Posterior cingulate gyrus (tissue), 11 donors: ENCODE data around the gene BRSK2.
"Not testable (repeated sequence)": the region's sequence is repeated elsewhere in the genome, so short reads cannot be mapped to it uniquely, and the experiment has no call there.

Experiments
- DNase-seq, 10 donors: peaks; one replicate each; pipeline versions ENCODE4 v3.0.0 to v3.0.0-alpha.2; 2020 to 2021; ENCODE audit warnings: mixed read lengths in 3 of 10
- intact Hi-C: fragments of 100-400 bp; cut with DNase I; formaldehyde crosslinking; loops from one replicate; pipeline ENCODE4 v1.15.1; 2023

The BRSK2 gene

GRCh38 chr11:1389932-1390568, at the start of gene BRSK2:
Gene BRSK2, plus strand, starts transcription at chr11:1389934. Its CDS starts 351 bp downstream, at chr11:1390285.
- DNase-seq = peak in 4 of 10 donors; percentile 8 to 64 (median 38)
- intact Hi-C loops = loop anchor here (2.0 to 5.0 kb wide), 2 partner anchors 53 to 83 kb away; partner anchors contain the start of gene TOLLIP

- intact Hi-C loops = no loop called here
- no peak for DNase-seq
These were observed 49.6 kb upstream of the BRSK2 start for GRCh38 chr11:1340111-1340510.

- DNase-seq, intact Hi-C loops: not testable (repeated sequence)
These were observed 48.5 kb upstream of the BRSK2 start for GRCh38 chr11:1341226-1341625.

GRCh38 chr11:1341928-1342524, 47.7 kb upstream of the BRSK2 start:
- peak in 3 of 10 donors; percentile 34 to 78 (median 67) for DNase-seq

GRCh38 chr11:1342946-1343345, 46.8 kb upstream of the BRSK2 start:
- intact Hi-C loops = no loop called here
- DNase-seq = peak in 1 of 10 donors; percentile 54

More at GRCh38 chr11:1341928-1342524, 47.7 kb upstream of the BRSK2 start:
- intact Hi-C loops = no loop called here

GRCh38 chr11:1343391-1344055, 46.2 kb upstream of the BRSK2 start:
- intact Hi-C loops = no loop called here
- peak in 2 of 10 donors; percentile 31 to 64 for DNase-seq

- DNase-seq = peak in 2 of 10 donors; percentile 41 to 77
- intact Hi-C loops = no loop called here
These were observed 45.6 kb upstream of the BRSK2 start for GRCh38 chr11:1344056-1344635.

- DNase-seq = peak in 2 of 10 donors; percentile 39 to 77
- intact Hi-C loops = no loop called here
These were observed 43.8 kb upstream of the BRSK2 start for GRCh38 chr11:1345737-1346513.

- intact Hi-C loops = no loop called here
- peak in 2 of 10 donors; percentile 35 to 73 for DNase-seq
These were observed 42.9 kb upstream of the BRSK2 start for GRCh38 chr11:1346669-1347390.

GRCh38 chr11:1347411-1347999, 42.2 kb upstream of the BRSK2 start:
- intact Hi-C loops = not testable (repeated sequence)
- peak in 2 of 10 donors; percentile 22 to 68 for DNase-seq

GRCh38 chr11:1348146-1348795, 41.5 kb upstream of the BRSK2 start:
- peak in 2 of 10 donors; percentile 35 to 50 for DNase-seq

GRCh38 chr11:1348796-1349326, 40.9 kb upstream of the BRSK2 start:
- intact Hi-C loops = no loop called here

More at GRCh38 chr11:1348146-1348795, 41.5 kb upstream of the BRSK2 start:
- intact Hi-C loops = no loop called here

GRCh38 chr11:1349327-1350041, 40.2 kb upstream of the BRSK2 start:
- intact Hi-C loops = no loop called here
- DNase-seq = peak in 2 of 10 donors; percentile 47 to 65

More at GRCh38 chr11:1348796-1349326, 40.9 kb upstream of the BRSK2 start:
- DNase-seq = peak in 1 of 10 donors; percentile 55

GRCh38 chr11:1350086-1350725, 39.5 kb upstream of the BRSK2 start:
- peak in 2 of 10 donors; percentile 44 to 84 for DNase-seq
- intact Hi-C loops = no loop called here

GRCh38 chr11:1351278-1351937, 38.3 kb upstream of the BRSK2 start:
- peak in 1 of 10 donors; percentile 8 for DNase-seq
- intact Hi-C loops = no loop called here

GRCh38 chr11:1352696-1353382, 36.9 kb upstream of the BRSK2 start:
- intact Hi-C loops = no loop called here
- DNase-seq = no peak
